ENCODE results near the gene IGSF21. TPM values are rescaled to one million over a fixed set of nuclear protein-coding genes. Genes with fewer than 3 reads are reported as not detected.

IGSF21 gene
- total and polyA plus RNA-seq, 7 experiments from 2014 or later: not detected

- Histone ChIP-seq H3K36me3 (ENCODE audit: control insufficient read depth in 2 of 3, insufficient read depth in 3 of 3, low read length in 3 of 3) (no peaks in the 10 kb centered on the region), H3K4me3 (ENCODE audit: low read length) (no peak overlapping the region), H3K9me3 (ENCODE audit: control insufficient read depth in 2 of 3, low read length in 3 of 3) (no peaks in the 10 kb centered on the region), H3K4me1 (ENCODE audit: control insufficient read depth in 2 of 2, insufficient read depth in 2 of 2, low read length in 2 of 2) (no peaks in the 10 kb centered on the region), H3K27me3 (ENCODE audit: control insufficient read depth in 2 of 2, insufficient read depth in 2 of 2, low read length in 2 of 2) (peaks cover 0 to 3% of the 10 kb centered on the region in 2 donors), H3K27ac (ENCODE audit: low read depth, low read length) (no peak overlapping the region)
- peaks cover 0 to 6% (median 0%) of the 10 kb centered on the region in 5 donors for H3K36me3 Mint-ChIP-seq
- no peak overlapping the region for H3K4me3 Mint-ChIP-seq
- POLR2A ChIA-PET: no interaction called here
- no peak for DNase-seq
- H3K27ac Mint-ChIP-seq: no peak overlapping the region
- H3K4me1 Mint-ChIP-seq: no peaks in the 10 kb centered on the region
- H3K27me3 Mint-ChIP-seq: peaks cover 5 to 47% (median 33%) of the 10 kb centered on the region in 5 donors
- peaks cover 0 to 2% (median 0%) of the 10 kb centered on the region in 11 donors for H3K9me3 Mint-ChIP-seq
- CTCF ChIA-PET: no interaction called here
- intact Hi-C loops (cut with micrococcal nuclease): no loop called here
- no peak for ATAC-seq
These were observed 243.1 kb downstream of the IGSF21 start for GRCh38 chr1:18350747-18351146.

- no peaks in the 10 kb centered on the region for H3K4me1 Mint-ChIP-seq
- Histone ChIP-seq H3K27me3 (ENCODE audit: control insufficient read depth in 2 of 2, insufficient read depth in 2 of 2, low read length in 2 of 2) (peaks cover 3% of the 10 kb centered on the region in 2 donors), H3K9me3 (ENCODE audit: control insufficient read depth in 2 of 3, low read length in 3 of 3) (no peaks in the 10 kb centered on the region), H3K27ac (ENCODE audit: low read depth, low read length) (no peak overlapping the region), H3K4me1 (ENCODE audit: control insufficient read depth in 2 of 2, insufficient read depth in 2 of 2, low read length in 2 of 2) (no peaks in the 10 kb centered on the region), H3K36me3 (ENCODE audit: control insufficient read depth in 2 of 3, insufficient read depth in 3 of 3, low read length in 3 of 3) (no peaks in the 10 kb centered on the region), H3K4me3 (ENCODE audit: low read length) (no peak overlapping the region)
- no peak for DNase-seq
- ATAC-seq: no peak
- peaks cover 0 to 6% (median 0%) of the 10 kb centered on the region in 5 donors for H3K36me3 Mint-ChIP-seq
- peaks cover 7 to 54% (median 37%) of the 10 kb centered on the region in 5 donors for H3K27me3 Mint-ChIP-seq
- peaks cover 0 to 2% (median 0%) of the 10 kb centered on the region in 11 donors for H3K9me3 Mint-ChIP-seq
- no peak overlapping the region for H3K4me3 Mint-ChIP-seq
- no peak overlapping the region for H3K27ac Mint-ChIP-seq
- CTCF ChIA-PET: no interaction called here
- intact Hi-C loops (cut with micrococcal nuclease): no loop called here
- POLR2A ChIA-PET: no interaction called here
These were observed 244.1 kb downstream of the IGSF21 start for GRCh38 chr1:18351735-18352134.

GRCh38 chr1:18352636-18353265 lies 245.2 kb downstream of the IGSF21 start:
- Mint-ChIP-seq H3K9me3 (peaks cover 0 to 2% (median 0%) of the 10 kb centered on the region in 11 donors), H3K27me3 (peaks cover 7 to 62% (median 47%) of the 10 kb centered on the region in 5 donors), H3K36me3 (peaks cover 0 to 6% (median 0%) of the 10 kb centered on the region in 5 donors), H3K4me3 (no peak overlapping the region), H3K27ac (no peak overlapping the region), H3K4me1 (peaks cover 0 to 2% (median 0%) of the 10 kb centered on the region in 7 donors)
- H3K4me3 ChIP-seq (ENCODE audit: low read length): no peak overlapping the region
- H3K36me3 ChIP-seq (ENCODE audit: control insufficient read depth in 2 of 3, insufficient read depth in 3 of 3, low read length in 3 of 3): no peaks in the 10 kb centered on the region
- ATAC-seq (no peak), DNase-seq (no peak)
- peaks cover 3% of the 10 kb centered on the region in 2 donors for H3K27me3 ChIP-seq (ENCODE audit: control insufficient read depth in 2 of 2, insufficient read depth in 2 of 2, low read length in 2 of 2)
- H3K4me1 ChIP-seq (ENCODE audit: control insufficient read depth in 2 of 2, insufficient read depth in 2 of 2, low read length in 2 of 2): no peaks in the 10 kb centered on the region
- intact Hi-C loops (cut with micrococcal nuclease): no loop called here
- POLR2A ChIA-PET: no interaction called here
- H3K27ac ChIP-seq (ENCODE audit: low read depth, low read length): no peak overlapping the region
- CTCF ChIA-PET: no interaction called here
- no peaks in the 10 kb centered on the region for H3K9me3 ChIP-seq (ENCODE audit: control insufficient read depth in 2 of 3, low read length in 3 of 3)

GRCh38 chr1:18353528-18353927 lies 245.9 kb downstream of the IGSF21 start:
- peaks cover 3% of the 10 kb centered on the region in 2 donors for H3K27me3 ChIP-seq (ENCODE audit: control insufficient read depth in 2 of 2, insufficient read depth in 2 of 2, low read length in 2 of 2)
- intact Hi-C loops (cut with micrococcal nuclease): no loop called here
- Mint-ChIP-seq H3K27me3 (peaks cover 7 to 65% (median 48%) of the 10 kb centered on the region in 5 donors), H3K9me3 (peaks cover 0 to 2% (median 0%) of the 10 kb centered on the region in 11 donors), H3K4me3 (no peak overlapping the region), H3K27ac (no peak overlapping the region), H3K36me3 (peaks cover 0 to 6% (median 0%) of the 10 kb centered on the region in 5 donors), H3K4me1 (peaks cover 0 to 2% (median 0%) of the 10 kb centered on the region in 7 donors)
- no peak overlapping the region for H3K4me3 ChIP-seq (ENCODE audit: low read length)
- H3K4me1 ChIP-seq (ENCODE audit: control insufficient read depth in 2 of 2, insufficient read depth in 2 of 2, low read length in 2 of 2): no peaks in the 10 kb centered on the region
- H3K36me3 ChIP-seq (ENCODE audit: control insufficient read depth in 2 of 3, insufficient read depth in 3 of 3, low read length in 3 of 3): no peaks in the 10 kb centered on the region
- no peaks in the 10 kb centered on the region for H3K9me3 ChIP-seq (ENCODE audit: control insufficient read depth in 2 of 3, low read length in 3 of 3)
- DNase-seq (no peak), ATAC-seq (no peak)
- H3K27ac ChIP-seq (ENCODE audit: low read depth, low read length): no peak overlapping the region
- ChIA-PET CTCF (no interaction called here), POLR2A (no interaction called here)

GRCh38 chr1:18353992-18354391 lies 246.4 kb downstream of the IGSF21 start:
- Histone ChIP-seq H3K9me3 (ENCODE audit: control insufficient read depth in 2 of 3, low read length in 3 of 3) (no peaks in the 10 kb centered on the region), H3K27me3 (ENCODE audit: control insufficient read depth in 2 of 2, insufficient read depth in 2 of 2, low read length in 2 of 2) (peaks cover 3% of the 10 kb centered on the region in 2 donors), H3K36me3 (ENCODE audit: control insufficient read depth in 2 of 3, insufficient read depth in 3 of 3, low read length in 3 of 3) (no peaks in the 10 kb centered on the region), H3K4me3 (ENCODE audit: low read length) (no peak overlapping the region), H3K27ac (ENCODE audit: low read depth, low read length) (no peak overlapping the region), H3K4me1 (ENCODE audit: control insufficient read depth in 2 of 2, insufficient read depth in 2 of 2, low read length in 2 of 2) (no peaks in the 10 kb centered on the region)
- ATAC-seq (no peak), DNase-seq (no peak)
- peaks cover 0 to 6% (median 0%) of the 10 kb centered on the region in 5 donors for H3K36me3 Mint-ChIP-seq
- peaks cover 0 to 2% (median 0%) of the 10 kb centered on the region in 11 donors for H3K9me3 Mint-ChIP-seq
- ChIA-PET POLR2A (no interaction called here), CTCF (no interaction called here)
- H3K27ac Mint-ChIP-seq: no peak overlapping the region
- no peak overlapping the region for H3K4me3 Mint-ChIP-seq
- peaks cover 0 to 2% (median 0%) of the 10 kb centered on the region in 7 donors for H3K4me1 Mint-ChIP-seq
- peaks cover 7 to 68% (median 47%) of the 10 kb centered on the region in 5 donors for H3K27me3 Mint-ChIP-seq
- intact Hi-C loops (cut with micrococcal nuclease): no loop called here

GRCh38 chr1:18354612-18355011 lies 247.0 kb downstream of the IGSF21 start:
- H3K27ac ChIP-seq (ENCODE audit: low read depth, low read length): no peak overlapping the region
- H3K9me3 ChIP-seq (ENCODE audit: control insufficient read depth in 2 of 3, low read length in 3 of 3): no peaks in the 10 kb centered on the region
- peaks cover 0 to 2% (median 0%) of the 10 kb centered on the region in 7 donors for H3K4me1 Mint-ChIP-seq
- ATAC-seq (no peak), DNase-seq (no peak)
- ChIA-PET POLR2A (no interaction called here), CTCF (no interaction called here)
- no peak overlapping the region for H3K27ac Mint-ChIP-seq
- H3K27me3 ChIP-seq (ENCODE audit: control insufficient read depth in 2 of 2, insufficient read depth in 2 of 2, low read length in 2 of 2): peaks cover 3% of the 10 kb centered on the region in 2 donors
- H3K27me3 Mint-ChIP-seq: peaks cover 7 to 64% (median 43%) of the 10 kb centered on the region in 5 donors
- no peak overlapping the region for H3K4me3 Mint-ChIP-seq
- no peak overlapping the region for H3K4me3 ChIP-seq (ENCODE audit: low read length)
- H3K36me3 ChIP-seq (ENCODE audit: control insufficient read depth in 2 of 3, insufficient read depth in 3 of 3, low read length in 3 of 3): no peaks in the 10 kb centered on the region
- intact Hi-C loops (cut with micrococcal nuclease): no loop called here
- peaks cover 0 to 6% (median 0%) of the 10 kb centered on the region in 5 donors for H3K36me3 Mint-ChIP-seq
- no peaks in the 10 kb centered on the region for H3K4me1 ChIP-seq (ENCODE audit: control insufficient read depth in 2 of 2, insufficient read depth in 2 of 2, low read length in 2 of 2)
- no peaks in the 10 kb centered on the region for H3K9me3 Mint-ChIP-seq
